GM12878 (cell line): Measurements from ENCODE around the gene ISCU. TPM values are rescaled to one million over a fixed set of nuclear protein-coding genes. Genes with fewer than 3 reads are reported as not detected.

ENCODE experiments used
- IKZF2 ChIP-seq, 2 experiments: fragments of 450-650 bp; IDR thresholded peaks; 2 replicates each; pipeline ENCODE4 v1.6.1; 2017; ENCODE audit warnings: mild to moderate bottlenecking in 2 of 2, moderate library complexity in 2 of 2
- IRF4 ChIP-seq: IDR thresholded peaks from 2 replicates; pipeline ENCODE4 v1.6.1; 2011; ENCODE audit warnings: low read depth, low read length
- NR2C1 ChIP-seq: fragments of 450-650 bp; IDR thresholded peaks from 2 replicates; pipeline ENCODE4 v1.6.1; 2017; ENCODE audit warnings: antibody characterized with exemption, mild to moderate bottlenecking, moderate library complexity
- NRF1 ChIP-seq: conservative IDR thresholded peaks from 2 replicates; pipeline ENCODE4 v1.6.1; 2011; ENCODE audit warnings: mild to moderate bottlenecking, low read depth, low read length, improper control_type of control experiment
- POLR2A ChIP-seq: IDR thresholded peaks from 2 replicates; pipeline ENCODE4 v1.6.1; 2011; ENCODE audit warnings: low read depth, mild to moderate bottlenecking, low read length
- polyA plus RNA-seq, 11 experiments: library from polyadenylated mRNA; depleted of rRNA in 4 of 11; unstranded in 6 of 11; stranded (reverse) in 5 of 11; fragments of >200 nt; fragmentation: Nextera tagmentation in 4 of 11; fragmentation: Illumina TruSeq in 1 of 11; extraction: Ambion mirVana in 4 of 11; extraction: Trizol in 1 of 11; gene quantifications; 1 replicate in 1 of 11; 2 replicates in 10 of 11; pipeline versions ENCODE4 v1.2.1 to v1.2.3, GENCODE V29; 2011 to 2016; ENCODE audit warnings: inconsistent platforms in 2 of 11, missing spikeins in 2 of 11, low read depth in 1 of 11
- total RNA-seq, 4 experiments: library from RNA; depleted of rRNA in 3 of 4; stranded (reverse); fragments of >200 nt in 3 of 4; fragmentation: Illumina TruSeq in 1 of 4; extraction: Trizol in 1 of 4; gene quantifications; 2 replicates each; pipeline versions ENCODE4 v1.2.1 to v1.2.3, GENCODE V29; 2013 to 2021
- TF ChIP-seq, protein P1 (sequence below): fragments of 450-650 bp; formaldehyde crosslinking; IDR thresholded peaks from 2 replicates; pipeline ENCODE4 v1.5.0; 2022; ENCODE audit warnings: mild to moderate bottlenecking, missing genetic modification characterization
- TF ChIP-seq, protein P2 (sequence below): fragments of 450-650 bp; IDR thresholded peaks from 2 replicates; pipeline ENCODE4 v1.6.1; 2017; ENCODE audit warnings: mild to moderate bottlenecking, moderate library complexity
- TF ChIP-seq, protein P3 (sequence below): fragments of 450-650 bp; IDR thresholded peaks from 2 replicates; pipeline ENCODE4 v1.6.1; 2016; ENCODE audit warnings: mild to moderate bottlenecking, moderate library complexity, borderline replicate concordance
- TF ChIP-seq, protein P4 (sequence below): fragments of 450-650 bp; IDR thresholded peaks from 2 replicates; pipeline ENCODE4 v1.6.1; 2017; ENCODE audit warnings: mild to moderate bottlenecking, moderate library complexity
- TF ChIP-seq, protein P5 (sequence below): fragments of 450-650 bp; IDR thresholded peaks from 2 replicates; pipeline ENCODE4 v1.6.1; 2016; ENCODE audit warnings: mild to moderate bottlenecking

ISCU gene
- total and polyA plus RNA-seq, 10 of the 15 experiments (the other 5 are each of a cell fraction or from before 2014, with no cell fraction given), result 32.8 to 260 (median 127) TPM

DNA sequence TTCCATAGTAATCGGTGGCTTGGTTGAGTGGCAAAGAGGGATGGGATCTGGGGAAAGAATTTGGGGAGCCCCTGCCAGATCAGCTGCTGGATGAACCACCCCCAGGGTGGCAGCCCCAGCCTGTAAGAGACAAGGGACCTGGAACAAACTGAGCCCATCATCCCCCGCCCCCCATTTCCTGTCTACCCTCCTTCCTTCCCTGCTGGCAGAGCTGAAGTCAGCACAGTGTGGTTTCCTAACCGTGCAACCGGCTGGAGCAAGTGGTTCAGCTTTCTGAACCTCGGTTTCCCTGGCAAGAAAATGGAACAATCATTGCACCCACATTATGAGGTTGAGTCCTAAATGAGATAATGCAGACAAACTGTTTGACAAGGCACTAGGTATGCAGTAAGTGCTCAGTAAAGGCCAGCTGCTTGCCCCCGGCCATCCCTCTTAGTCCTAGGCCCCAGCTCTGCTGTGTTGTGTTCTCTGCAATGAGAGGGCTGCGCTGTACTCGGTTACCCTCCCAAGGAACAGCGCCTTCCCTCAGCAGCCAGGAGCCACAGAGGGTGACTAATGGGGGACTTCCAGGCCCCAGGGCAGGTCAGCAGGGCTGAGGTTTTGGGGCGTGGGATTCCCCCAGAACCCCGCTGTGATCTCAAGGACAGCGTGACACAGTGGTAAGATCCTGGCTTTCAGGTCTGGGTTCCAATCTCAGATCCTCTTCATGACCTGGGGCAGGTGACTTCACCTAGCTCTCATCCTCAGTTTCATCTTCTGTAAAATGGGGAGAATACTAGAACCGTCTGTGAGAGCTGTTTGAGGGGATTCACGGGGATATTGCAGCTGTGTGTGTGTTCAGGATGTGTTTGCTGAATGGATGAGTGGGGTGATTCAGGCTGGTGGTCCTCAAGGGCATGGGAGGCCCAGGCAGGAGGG, 54.8 kb downstream of the ISCU start (continued):
- TF ChIP-seq, protein P1, sequence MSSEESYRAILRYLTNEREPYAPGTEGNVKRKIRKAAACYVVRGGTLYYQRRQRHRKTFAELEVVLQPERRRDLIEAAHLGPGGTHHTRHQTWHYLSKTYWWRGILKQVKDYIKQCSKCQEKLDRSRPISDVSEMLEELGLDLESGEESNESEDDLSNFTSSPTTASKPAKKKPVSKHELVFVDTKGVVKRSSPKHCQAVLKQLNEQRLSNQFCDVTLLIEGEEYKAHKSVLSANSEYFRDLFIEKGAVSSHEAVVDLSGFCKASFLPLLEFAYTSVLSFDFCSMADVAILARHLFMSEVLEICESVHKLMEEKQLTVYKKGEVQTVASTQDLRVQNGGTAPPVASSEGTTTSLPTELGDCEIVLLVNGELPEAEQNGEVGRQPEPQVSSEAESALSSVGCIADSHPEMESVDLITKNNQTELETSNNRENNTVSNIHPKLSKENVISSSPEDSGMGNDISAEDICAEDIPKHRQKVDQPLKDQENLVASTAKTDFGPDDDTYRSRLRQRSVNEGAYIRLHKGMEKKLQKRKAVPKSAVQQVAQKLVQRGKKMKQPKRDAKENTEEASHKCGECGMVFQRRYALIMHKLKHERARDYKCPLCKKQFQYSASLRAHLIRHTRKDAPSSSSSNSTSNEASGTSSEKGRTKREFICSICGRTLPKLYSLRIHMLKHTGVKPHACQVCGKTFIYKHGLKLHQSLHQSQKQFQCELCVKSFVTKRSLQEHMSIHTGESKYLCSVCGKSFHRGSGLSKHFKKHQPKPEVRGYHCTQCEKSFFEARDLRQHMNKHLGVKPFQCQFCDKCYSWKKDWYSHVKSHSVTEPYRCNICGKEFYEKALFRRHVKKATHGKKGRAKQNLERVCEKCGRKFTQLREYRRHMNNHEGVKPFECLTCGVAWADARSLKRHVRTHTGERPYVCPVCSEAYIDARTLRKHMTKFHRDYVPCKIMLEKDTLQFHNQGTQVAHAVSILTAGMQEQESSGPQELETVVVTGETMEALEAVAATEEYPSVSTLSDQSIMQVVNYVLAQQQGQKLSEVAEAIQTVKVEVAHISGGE (CRISPR knock-in tag), result no peak
- TF ChIP-seq NRF1, result no peak
- TF ChIP-seq, protein P2, sequence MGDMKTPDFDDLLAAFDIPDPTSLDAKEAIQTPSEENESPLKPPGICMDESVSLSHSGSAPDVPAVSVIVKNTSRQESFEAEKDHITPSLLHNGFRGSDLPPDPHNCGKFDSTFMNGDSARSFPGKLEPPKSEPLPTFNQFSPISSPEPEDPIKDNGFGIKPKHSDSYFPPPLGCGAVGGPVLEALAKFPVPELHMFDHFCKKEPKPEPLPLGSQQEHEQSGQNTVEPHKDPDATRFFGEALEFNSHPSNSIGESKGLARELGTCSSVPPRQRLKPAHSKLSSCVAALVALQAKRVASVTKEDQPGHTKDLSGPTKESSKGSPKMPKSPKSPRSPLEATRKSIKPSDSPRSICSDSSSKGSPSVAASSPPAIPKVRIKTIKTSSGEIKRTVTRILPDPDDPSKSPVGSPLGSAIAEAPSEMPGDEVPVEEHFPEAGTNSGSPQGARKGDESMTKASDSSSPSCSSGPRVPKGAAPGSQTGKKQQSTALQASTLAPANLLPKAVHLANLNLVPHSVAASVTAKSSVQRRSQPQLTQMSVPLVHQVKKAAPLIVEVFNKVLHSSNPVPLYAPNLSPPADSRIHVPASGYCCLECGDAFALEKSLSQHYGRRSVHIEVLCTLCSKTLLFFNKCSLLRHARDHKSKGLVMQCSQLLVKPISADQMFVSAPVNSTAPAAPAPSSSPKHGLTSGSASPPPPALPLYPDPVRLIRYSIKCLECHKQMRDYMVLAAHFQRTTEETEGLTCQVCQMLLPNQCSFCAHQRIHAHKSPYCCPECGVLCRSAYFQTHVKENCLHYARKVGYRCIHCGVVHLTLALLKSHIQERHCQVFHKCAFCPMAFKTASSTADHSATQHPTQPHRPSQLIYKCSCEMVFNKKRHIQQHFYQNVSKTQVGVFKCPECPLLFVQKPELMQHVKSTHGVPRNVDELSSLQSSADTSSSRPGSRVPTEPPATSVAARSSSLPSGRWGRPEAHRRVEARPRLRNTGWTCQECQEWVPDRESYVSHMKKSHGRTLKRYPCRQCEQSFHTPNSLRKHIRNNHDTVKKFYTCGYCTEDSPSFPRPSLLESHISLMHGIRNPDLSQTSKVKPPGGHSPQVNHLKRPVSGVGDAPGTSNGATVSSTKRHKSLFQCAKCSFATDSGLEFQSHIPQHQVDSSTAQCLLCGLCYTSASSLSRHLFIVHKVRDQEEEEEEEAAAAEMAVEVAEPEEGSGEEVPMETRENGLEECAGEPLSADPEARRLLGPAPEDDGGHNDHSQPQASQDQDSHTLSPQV, result peak; percentile 55; the same call in 1 of the 2 replicates
- TF ChIP-seq IKZF2 (IDR thresholded peaks at IDR 0.05), result peak; percentile 94
- TF ChIP-seq, protein P3, sequence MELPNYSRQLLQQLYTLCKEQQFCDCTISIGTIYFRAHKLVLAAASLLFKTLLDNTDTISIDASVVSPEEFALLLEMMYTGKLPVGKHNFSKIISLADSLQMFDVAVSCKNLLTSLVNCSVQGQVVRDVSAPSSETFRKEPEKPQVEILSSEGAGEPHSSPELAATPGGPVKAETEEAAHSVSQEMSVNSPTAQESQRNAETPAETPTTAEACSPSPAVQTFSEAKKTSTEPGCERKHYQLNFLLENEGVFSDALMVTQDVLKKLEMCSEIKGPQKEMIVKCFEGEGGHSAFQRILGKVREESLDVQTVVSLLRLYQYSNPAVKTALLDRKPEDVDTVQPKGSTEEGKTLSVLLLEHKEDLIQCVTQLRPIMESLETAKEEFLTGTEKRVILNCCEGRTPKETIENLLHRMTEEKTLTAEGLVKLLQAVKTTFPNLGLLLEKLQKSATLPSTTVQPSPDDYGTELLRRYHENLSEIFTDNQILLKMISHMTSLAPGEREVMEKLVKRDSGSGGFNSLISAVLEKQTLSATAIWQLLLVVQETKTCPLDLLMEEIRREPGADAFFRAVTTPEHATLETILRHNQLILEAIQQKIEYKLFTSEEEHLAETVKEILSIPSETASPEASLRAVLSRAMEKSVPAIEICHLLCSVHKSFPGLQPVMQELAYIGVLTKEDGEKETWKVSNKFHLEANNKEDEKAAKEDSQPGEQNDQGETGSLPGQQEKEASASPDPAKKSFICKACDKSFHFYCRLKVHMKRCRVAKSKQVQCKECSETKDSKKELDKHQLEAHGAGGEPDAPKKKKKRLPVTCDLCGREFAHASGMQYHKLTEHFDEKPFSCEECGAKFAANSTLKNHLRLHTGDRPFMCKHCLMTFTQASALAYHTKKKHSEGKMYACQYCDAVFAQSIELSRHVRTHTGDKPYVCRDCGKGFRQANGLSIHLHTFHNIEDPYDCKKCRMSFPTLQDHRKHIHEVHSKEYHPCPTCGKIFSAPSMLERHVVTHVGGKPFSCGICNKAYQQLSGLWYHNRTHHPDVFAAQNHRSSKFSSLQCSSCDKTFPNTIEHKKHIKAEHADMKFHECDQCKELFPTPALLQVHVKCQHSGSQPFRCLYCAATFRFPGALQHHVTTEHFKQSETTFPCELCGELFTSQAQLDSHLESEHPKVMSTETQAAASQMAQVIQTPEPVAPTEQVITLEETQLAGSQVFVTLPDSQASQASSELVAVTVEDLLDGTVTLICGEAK, result no peak
- TF ChIP-seq, protein P4, sequence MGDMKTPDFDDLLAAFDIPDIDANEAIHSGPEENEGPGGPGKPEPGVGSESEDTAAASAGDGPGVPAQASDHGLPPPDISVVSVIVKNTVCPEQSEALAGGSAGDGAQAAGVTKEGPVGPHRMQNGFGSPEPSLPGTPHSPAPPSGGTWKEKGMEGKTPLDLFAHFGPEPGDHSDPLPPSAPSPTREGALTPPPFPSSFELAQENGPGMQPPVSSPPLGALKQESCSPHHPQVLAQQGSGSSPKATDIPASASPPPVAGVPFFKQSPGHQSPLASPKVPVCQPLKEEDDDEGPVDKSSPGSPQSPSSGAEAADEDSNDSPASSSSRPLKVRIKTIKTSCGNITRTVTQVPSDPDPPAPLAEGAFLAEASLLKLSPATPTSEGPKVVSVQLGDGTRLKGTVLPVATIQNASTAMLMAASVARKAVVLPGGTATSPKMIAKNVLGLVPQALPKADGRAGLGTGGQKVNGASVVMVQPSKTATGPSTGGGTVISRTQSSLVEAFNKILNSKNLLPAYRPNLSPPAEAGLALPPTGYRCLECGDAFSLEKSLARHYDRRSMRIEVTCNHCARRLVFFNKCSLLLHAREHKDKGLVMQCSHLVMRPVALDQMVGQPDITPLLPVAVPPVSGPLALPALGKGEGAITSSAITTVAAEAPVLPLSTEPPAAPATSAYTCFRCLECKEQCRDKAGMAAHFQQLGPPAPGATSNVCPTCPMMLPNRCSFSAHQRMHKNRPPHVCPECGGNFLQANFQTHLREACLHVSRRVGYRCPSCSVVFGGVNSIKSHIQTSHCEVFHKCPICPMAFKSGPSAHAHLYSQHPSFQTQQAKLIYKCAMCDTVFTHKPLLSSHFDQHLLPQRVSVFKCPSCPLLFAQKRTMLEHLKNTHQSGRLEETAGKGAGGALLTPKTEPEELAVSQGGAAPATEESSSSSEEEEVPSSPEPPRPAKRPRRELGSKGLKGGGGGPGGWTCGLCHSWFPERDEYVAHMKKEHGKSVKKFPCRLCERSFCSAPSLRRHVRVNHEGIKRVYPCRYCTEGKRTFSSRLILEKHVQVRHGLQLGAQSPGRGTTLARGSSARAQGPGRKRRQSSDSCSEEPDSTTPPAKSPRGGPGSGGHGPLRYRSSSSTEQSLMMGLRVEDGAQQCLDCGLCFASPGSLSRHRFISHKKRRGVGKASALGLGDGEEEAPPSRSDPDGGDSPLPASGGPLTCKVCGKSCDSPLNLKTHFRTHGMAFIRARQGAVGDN, result peak; percentile 60
- TF ChIP-seq NR2C1, result no peak
- TF ChIP-seq POLR2A, result peak; percentile 69; the same call in 1 of the 2 replicates
- peak; percentile 81 for TF ChIP-seq IRF4
- TF ChIP-seq, protein P5, sequence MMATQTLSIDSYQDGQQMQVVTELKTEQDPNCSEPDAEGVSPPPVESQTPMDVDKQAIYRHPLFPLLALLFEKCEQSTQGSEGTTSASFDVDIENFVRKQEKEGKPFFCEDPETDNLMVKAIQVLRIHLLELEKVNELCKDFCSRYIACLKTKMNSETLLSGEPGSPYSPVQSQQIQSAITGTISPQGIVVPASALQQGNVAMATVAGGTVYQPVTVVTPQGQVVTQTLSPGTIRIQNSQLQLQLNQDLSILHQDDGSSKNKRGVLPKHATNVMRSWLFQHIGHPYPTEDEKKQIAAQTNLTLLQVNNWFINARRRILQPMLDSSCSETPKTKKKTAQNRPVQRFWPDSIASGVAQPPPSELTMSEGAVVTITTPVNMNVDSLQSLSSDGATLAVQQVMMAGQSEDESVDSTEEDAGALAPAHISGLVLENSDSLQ, result no peak
